ENCODE data around the gene KCTD17.
"Not testable (repeated sequence)": the region's sequence is repeated elsewhere in the genome, so short reads cannot be mapped to it uniquely, and the experiment has no call there.

GRCh38 chr22:37071850-37072592 lies 20.5 kb downstream of the KCTD17 start:
- TF ChIP-seq POLR2AphosphoS5 (IDR thresholded peaks at IDR 0.05; ENCODE audit: low read depth, low read length); POLR2A (IDR thresholded peaks at IDR 0.05; ENCODE audit: low read depth, low read length); TAF1 (IDR thresholded peaks at IDR 0.05; ENCODE audit: low read depth, low read length); SPI1 (IDR thresholded peaks at IDR 0.05; ENCODE audit: low read depth, low read length); PAX5 (IDR thresholded peaks at IDR 0.05; ENCODE audit: insufficient read depth, low read length, severe bottlenecking): not testable (repeated sequence)

All from GM12891 (cell line).